ENCODE measurements around the gene GPC1. TPM values are rescaled to one million over a fixed set of nuclear protein-coding genes. Genes with fewer than 3 reads are reported as not detected.

GPC1 gene
- total and polyA plus RNA-seq, 2 experiments from 2014 or later: 57.8 to 80.9 TPM

GRCh38 chr2:240420206-240421104 is 15.0 kb upstream of the GPC1 start:
- no peak overlapping the region for H3K4me3 ChIP-seq
- DNase-seq (ENCODE audit: low read depth in 1 of 2, low spot score in 1 of 2): no peak
- TF ChIP-seq CTCF (IDR thresholded peaks at IDR 0.05; ENCODE audit: low read depth, low read length): no peak
- no peaks in the 10 kb centered on the region for H3K36me3 ChIP-seq
- no peaks in the 10 kb centered on the region for H3K4me1 ChIP-seq (ENCODE audit: low read depth)
- H3K27me3 ChIP-seq: no peaks in the 10 kb centered on the region
- H3K27ac ChIP-seq: no peak overlapping the region
- H3K9me3 ChIP-seq (ENCODE audit: low read depth): no peaks in the 10 kb centered on the region

GRCh38 chr2:240421381-240421780 is 14.1 kb upstream of the GPC1 start:
- Histone ChIP-seq H3K4me1 (ENCODE audit: low read depth) (no peaks in the 10 kb centered on the region), H3K27me3 (no peaks in the 10 kb centered on the region), H3K36me3 (no peaks in the 10 kb centered on the region), H3K27ac (no peak overlapping the region), H3K9me3 (ENCODE audit: low read depth) (no peaks in the 10 kb centered on the region), H3K4me3 (no peak overlapping the region)
- TF ChIP-seq CTCF (IDR thresholded peaks at IDR 0.05; ENCODE audit: low read depth, low read length): no peak
- no peak for DNase-seq (ENCODE audit: low read depth in 1 of 2, low spot score in 1 of 2)

DNA sequence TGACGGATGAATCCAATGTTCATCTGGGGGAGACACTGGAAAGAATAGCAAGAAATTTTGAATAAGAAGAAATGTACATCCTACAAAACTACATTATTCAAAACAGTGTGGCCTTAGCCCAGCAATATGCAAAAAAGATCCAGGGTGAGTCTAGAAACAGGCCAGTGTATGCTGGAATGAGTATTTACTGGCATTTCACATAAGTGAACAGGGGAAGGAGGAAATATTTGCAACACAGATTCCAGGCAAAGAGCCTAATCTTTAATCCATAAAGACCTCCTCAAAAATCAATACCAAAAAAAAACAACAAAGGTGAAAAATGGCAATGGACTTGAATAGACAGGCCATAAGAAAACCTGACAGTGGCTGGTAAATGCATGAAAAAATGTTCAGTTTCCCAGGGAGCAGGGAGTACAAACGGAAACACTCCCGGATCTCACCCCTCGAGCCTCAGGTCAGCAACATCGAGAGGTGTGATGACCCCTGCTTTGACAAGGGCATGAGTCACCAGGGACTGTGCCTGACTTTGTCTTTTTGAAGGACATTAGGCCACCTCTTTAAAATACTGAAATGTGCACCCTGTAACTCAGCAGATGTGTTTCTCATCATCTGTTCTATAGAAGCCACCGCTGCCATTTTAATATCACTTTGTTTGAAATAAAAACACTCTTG is 12.7 kb upstream of the GPC1 start:
- H3K4me1 ChIP-seq (ENCODE audit: low read depth): no peaks in the 10 kb centered on the region
- no peaks in the 10 kb centered on the region for H3K36me3 ChIP-seq
- no peaks in the 10 kb centered on the region for H3K9me3 ChIP-seq (ENCODE audit: low read depth)
- H3K27me3 ChIP-seq: no peaks in the 10 kb centered on the region
- no peak for DNase-seq (ENCODE audit: low read depth in 1 of 2, low spot score in 1 of 2)
- no peak overlapping the region for H3K4me3 ChIP-seq
- TF ChIP-seq CTCF (IDR thresholded peaks at IDR 0.05; ENCODE audit: low read depth, low read length): no peak
- no peak overlapping the region for H3K27ac ChIP-seq

DNA sequence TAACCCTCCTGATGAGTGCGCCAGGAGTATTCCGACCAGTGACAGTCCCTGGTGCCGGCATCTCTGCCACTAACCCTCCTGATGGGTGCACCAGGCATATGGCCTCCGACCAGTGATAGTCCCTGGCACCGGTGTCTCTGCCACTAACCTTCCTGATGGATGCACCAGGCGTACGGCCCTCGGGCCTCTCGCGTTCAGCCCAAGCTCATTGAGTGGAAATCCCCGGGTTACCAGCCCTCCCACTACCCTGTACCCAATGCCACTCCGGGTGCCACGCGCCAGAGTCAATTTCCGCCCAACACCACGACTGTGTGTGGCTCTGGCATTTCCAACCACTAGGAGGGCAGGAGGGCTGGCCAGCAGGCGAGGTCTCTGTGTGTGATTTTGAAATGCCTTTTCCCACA is 11.7 kb upstream of the GPC1 start:
- no peaks in the 10 kb centered on the region for H3K4me1 ChIP-seq (ENCODE audit: low read depth)
- no peaks in the 10 kb centered on the region for H3K27me3 ChIP-seq
- H3K4me3 ChIP-seq: no peak overlapping the region
- no peaks in the 10 kb centered on the region for H3K36me3 ChIP-seq
- no peak for DNase-seq (ENCODE audit: low read depth in 1 of 2, low spot score in 1 of 2)
- no peak overlapping the region for H3K27ac ChIP-seq
- no peaks in the 10 kb centered on the region for H3K9me3 ChIP-seq (ENCODE audit: low read depth)
- TF ChIP-seq CTCF (IDR thresholded peaks at IDR 0.05; ENCODE audit: low read depth, low read length): no peak

GRCh38 chr2:240424341-240425235 is 10.9 kb upstream of the GPC1 start:
- Histone ChIP-seq H3K4me1 (ENCODE audit: low read depth) (no peaks in the 10 kb centered on the region), H3K27me3 (no peaks in the 10 kb centered on the region), H3K36me3 (no peaks in the 10 kb centered on the region), H3K4me3 (no peak overlapping the region), H3K9me3 (ENCODE audit: low read depth) (no peaks in the 10 kb centered on the region), H3K27ac (no peak overlapping the region)
- TF ChIP-seq CTCF (IDR thresholded peaks at IDR 0.05; ENCODE audit: low read depth, low read length): no peak
- DNase-seq (ENCODE audit: low read depth in 1 of 2, low spot score in 1 of 2): no peak
